Measurements from ENCODE around the gene REEP2.

REEP2 gene

DNA sequence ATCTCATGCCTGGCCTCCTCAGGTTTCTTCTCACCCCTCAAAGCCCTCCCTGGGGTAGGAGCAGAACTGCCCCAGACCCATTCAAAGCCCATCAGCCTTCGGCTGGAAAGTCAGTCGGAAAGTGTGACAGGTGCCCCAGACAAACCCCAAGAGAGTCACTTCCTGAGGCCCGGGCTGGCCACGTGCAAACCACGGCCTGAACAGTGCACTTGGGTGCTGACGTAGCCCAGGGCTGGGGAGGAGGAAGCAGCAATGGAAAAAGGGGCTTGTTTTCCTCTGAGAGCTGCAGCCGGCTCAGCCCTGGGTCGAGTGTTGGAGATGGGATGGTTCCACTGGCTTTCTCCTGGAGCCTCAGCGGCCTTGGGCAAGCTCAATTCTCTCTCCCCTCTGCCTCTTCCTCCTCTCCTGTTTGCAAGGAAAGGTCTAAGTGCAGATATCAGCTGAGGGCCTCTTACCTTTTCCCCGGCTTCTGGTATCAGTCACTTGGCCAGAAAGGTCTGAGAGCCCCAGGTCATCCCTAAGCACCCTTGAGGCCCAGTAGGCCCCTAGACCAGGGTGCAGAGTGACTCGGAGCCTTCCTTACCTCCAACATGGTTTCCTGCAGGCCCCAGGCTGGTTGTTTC lies 20.6 kb downstream of the REEP2 start:
- TF ChIP-seq, protein P1, sequence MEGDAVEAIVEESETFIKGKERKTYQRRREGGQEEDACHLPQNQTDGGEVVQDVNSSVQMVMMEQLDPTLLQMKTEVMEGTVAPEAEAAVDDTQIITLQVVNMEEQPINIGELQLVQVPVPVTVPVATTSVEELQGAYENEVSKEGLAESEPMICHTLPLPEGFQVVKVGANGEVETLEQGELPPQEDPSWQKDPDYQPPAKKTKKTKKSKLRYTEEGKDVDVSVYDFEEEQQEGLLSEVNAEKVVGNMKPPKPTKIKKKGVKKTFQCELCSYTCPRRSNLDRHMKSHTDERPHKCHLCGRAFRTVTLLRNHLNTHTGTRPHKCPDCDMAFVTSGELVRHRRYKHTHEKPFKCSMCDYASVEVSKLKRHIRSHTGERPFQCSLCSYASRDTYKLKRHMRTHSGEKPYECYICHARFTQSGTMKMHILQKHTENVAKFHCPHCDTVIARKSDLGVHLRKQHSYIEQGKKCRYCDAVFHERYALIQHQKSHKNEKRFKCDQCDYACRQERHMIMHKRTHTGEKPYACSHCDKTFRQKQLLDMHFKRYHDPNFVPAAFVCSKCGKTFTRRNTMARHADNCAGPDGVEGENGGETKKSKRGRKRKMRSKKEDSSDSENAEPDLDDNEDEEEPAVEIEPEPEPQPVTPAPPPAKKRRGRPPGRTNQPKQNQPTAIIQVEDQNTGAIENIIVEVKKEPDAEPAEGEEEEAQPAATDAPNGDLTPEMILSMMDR (conservative IDR thresholded peaks at IDR 0.05; ENCODE audit: low read depth): no peak
- ChIA-PET POLR2A (ENCODE audit: low non-redundant PET) (interaction anchor here (0.5 kb wide), 1 partner anchor 67 kb away, joined by 3 read pairs; no protein-coding TSS in a partner anchor), CTCF (interaction anchor here (1.3 kb wide), 1 partner anchor 9 kb away, joined by 6 read pairs; no protein-coding TSS in a partner anchor)
- no peak overlapping the region for H3K27ac ChIP-seq
- DNase-seq (ENCODE audit: low spot score): no peak

DNA sequence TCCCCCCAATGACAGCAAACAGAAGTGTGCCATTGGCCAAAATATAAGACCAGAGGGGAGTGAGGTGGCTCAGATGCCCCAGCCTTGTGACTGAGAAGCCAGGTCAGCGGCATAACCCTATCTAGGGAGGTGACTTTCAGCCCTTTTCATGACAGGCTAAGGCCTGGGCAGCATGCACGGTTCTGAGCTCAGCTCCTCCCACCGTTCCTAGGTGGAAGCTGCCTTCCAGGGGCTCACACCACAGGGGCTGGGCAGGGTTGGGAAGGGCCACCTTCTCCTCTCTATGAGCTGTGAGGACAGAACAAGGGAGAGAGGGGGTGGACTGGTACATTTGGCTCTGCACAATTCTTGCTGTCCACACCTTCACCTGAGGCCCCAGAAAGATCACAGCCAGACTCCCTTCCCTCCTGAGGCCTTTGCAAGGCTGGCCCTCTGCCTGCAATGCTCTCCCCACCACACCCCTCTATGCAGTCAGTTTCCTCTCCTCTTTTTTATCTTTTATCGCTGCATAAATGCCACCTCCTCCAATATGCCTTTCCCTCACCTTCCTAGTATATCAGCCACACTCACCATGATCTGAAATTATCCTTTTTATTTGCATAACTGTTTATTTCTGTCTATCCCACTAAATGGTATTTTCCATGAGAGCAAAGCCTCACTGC lies 21.3 kb downstream of the REEP2 start:
- ChIA-PET CTCF (interaction anchor here (1.3 kb wide), 1 partner anchor 10 kb away, joined by 6 read pairs; no protein-coding TSS in a partner anchor), POLR2A (ENCODE audit: low non-redundant PET) (no interaction called here)
- H3K27ac ChIP-seq: no peak overlapping the region
- TF ChIP-seq, protein P1 (conservative IDR thresholded peaks at IDR 0.05; ENCODE audit: low read depth): no peak
- no peak for DNase-seq (ENCODE audit: low spot score)

DNA sequence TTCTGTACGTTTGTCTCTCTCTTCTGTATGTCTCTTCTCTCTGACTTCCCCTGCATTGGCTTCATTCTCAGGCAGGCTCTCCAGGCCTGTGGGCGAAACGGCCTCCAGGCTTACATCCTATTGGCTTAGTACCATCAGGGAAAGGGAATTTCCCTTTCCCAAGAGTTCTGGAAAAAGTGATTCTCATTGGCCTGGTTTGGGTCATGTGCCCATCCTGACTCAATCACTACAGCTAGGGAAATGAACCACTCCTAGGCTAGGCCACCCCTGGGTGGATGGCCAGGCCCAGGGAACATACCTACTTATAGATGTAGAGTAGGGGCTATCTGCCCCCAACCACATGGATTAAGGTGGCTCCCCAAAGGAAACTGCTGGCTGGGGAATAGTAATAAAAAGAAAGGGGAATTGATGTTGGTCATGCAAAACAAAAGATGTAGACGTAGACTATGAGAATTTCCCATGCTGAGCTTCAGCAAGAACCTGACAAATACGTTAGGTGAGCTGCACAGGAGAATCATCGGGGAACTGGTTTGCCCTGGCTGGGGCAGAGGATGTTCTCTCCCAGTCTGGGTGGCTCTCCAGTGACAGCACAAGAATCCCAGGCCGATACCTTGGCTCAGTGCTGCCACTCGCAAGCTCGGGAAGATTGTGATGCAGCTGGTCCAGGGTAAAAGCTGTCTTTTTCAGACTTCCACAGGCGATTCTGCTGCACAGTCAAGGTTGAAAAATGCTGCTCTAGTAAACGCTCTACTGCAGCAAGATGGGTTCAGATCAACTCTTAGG lies 22.7 kb downstream of the REEP2 start:
- peak; percentile 84 for DNase-seq (ENCODE audit: low spot score)
- TF ChIP-seq, protein P1 (conservative IDR thresholded peaks at IDR 0.05; ENCODE audit: low read depth): no peak
- H3K27ac ChIP-seq: peak overlapping the region; percentile 17
- ChIA-PET POLR2A (ENCODE audit: low non-redundant PET) (no interaction called here), CTCF (interaction anchor here (0.6 to 2.0 kb wide), 3 partner anchors 11 to 1677 kb away, joined by 4 to 12 read pairs (median 5); no protein-coding TSS in a partner anchor)

DNA sequence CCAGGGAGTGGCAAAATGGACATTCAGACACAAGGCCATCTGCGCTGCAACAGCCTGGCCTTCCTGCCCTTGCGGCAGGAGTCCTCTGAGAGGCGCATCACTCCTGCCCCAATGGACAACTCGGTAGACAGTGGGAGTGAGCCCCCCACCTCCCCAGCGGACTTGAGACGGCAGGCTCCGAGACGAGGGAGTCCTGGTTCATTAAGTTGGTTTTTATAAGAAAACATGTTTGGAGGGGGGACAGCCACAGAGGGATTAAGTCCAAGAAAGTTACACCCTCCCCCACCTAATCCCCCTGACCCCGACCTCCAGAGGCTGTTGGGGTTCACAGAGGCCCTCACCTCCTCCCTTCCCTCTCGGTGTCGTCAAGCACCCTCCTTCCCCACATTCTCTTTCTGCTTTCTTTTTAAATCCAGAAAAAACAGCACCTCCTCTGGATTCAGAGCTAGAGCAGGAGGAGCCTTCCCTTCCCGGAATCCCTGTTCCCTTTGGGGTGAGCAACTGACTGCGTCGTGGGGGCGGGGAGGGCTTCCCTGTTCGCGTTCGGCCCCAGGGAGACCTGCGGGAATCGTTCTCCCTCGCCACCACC lies 24.7 kb downstream of the REEP2 start:
- TF ChIP-seq, protein P1 (conservative IDR thresholded peaks at IDR 0.05; ENCODE audit: low read depth): no peak
- DNase-seq (ENCODE audit: low spot score): no peak
- ChIA-PET CTCF (interaction anchor here (0.6 to 4.9 kb wide), 15 partner anchors 9 to 122 kb away, joined by 3 to 58 read pairs (median 4); partner anchors contain the start of gene ETF1), POLR2A (ENCODE audit: low non-redundant PET) (interaction anchor here (1.0 to 4.0 kb wide), 3 partner anchors 29 to 80 kb away, joined by 3 to 24 read pairs (median 17); partner anchors contain the start of gene ETF1)
- H3K27ac ChIP-seq: peak overlapping the region; percentile 97

DNA sequence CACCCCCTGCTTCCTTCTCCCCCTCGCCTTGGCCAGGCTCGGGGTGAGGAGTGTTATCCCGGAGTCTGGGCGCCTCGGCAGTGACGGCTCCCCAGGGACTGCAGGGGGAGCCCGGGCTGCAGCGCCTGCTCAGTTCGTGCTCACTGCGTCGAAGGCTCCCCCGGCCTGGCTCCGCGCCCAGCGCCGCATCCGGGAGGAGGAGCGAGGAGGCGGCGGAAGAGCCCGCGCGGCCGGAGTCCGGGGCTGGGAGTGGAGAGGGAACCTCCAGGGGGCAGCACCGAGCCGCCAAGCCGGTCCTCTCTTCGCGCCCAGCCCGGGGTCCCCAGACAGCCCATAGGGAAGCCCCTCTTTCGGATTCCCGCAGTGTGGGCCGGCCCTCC lies 25.1 kb downstream of the REEP2 start:
- TF ChIP-seq, protein P1 (conservative IDR thresholded peaks at IDR 0.05; ENCODE audit: low read depth): peak; percentile 99
- peak; percentile 98 for DNase-seq (ENCODE audit: low spot score)
- POLR2A ChIA-PET (ENCODE audit: low non-redundant PET): interaction anchor here (1.9 to 4.0 kb wide), 3 partner anchors 38 to 80 kb away, joined by 6 to 24 read pairs (median 17); partner anchors contain the start of gene ETF1
- CTCF ChIA-PET: interaction anchor here (0.6 to 4.9 kb wide), 18 partner anchors 9 to 463 kb away, joined by 3 to 58 read pairs (median 4); partner anchors contain the start of gene ETF1
- peak overlapping the region; percentile 97 for H3K27ac ChIP-seq
